HFFc6 (cell line): Measurements from ENCODE around the gene ITSN1. TPM values are rescaled to one million over a fixed set of nuclear protein-coding genes. Genes with fewer than 3 reads are reported as not detected.

Experiments
- DNase-seq: peaks from one replicate; pipeline ENCODE4 v3.0.0-alpha.2; 2018
- H3K27ac Mint-ChIP-seq: 2 replicates; pipeline ENCODE4 v1.8.0; 2020; ENCODE audit warnings: mild to moderate bottlenecking, mixed read lengths
- H3K27me3 Mint-ChIP-seq: 2 replicates; pipeline ENCODE4 v1.8.0; 2021; ENCODE audit warnings: mild to moderate bottlenecking, moderate library complexity, mixed read lengths; ENCODE audit not compliant: insufficient read depth
- H3K36me3 Mint-ChIP-seq: 2 replicates; pipeline ENCODE4 v1.8.0; 2021; ENCODE audit warnings: low read depth, mixed read lengths
- H3K4me1 Mint-ChIP-seq: 2 replicates; pipeline ENCODE4 v1.8.0; 2020; ENCODE audit warnings: low read depth, mixed read lengths
- H3K4me3 Mint-ChIP-seq: 2 replicates; pipeline ENCODE4 v1.8.0; 2020; ENCODE audit warnings: mild to moderate bottlenecking, moderate library complexity, mixed read lengths
- H3K9me3 Mint-ChIP-seq: 2 replicates; pipeline ENCODE4 v1.8.0; 2020; ENCODE audit warnings: mild to moderate bottlenecking, mixed read lengths
- CTCF ChIP-seq: fragments of 200-600 bp; sonication (generic); IDR thresholded peaks from 2 replicates; pipeline ENCODE4 v1.5.0; 2021; ENCODE audit warnings: antibody characterized with exemption, mild to moderate bottlenecking
- total RNA-seq, 6 experiments: library from RNA; stranded (reverse); fragmentation: NEBNext Ultra II Directional; extraction: Animal tissue kit (Norgen Biotek cat#: 25700); gene quantifications; 2 replicates in 1 of 6; 3 replicates in 5 of 6; pipeline ENCODE4 v1.2.3, GENCODE V29; 2021

Gene ITSN1
- total RNA-seq, 6 experiments from 2014 or later = 47.7 to 54.8 (median 54.0) TPM

GRCh38 chr21:33938381-33938780 lies 296.1 kb downstream of the ITSN1 start:
- Mint-ChIP-seq H3K27me3 (no peaks in the 10 kb centered on the region), H3K9me3 (no peaks in the 10 kb centered on the region), H3K4me1 (peaks cover 15% of the 10 kb centered on the region), H3K36me3 (no peaks in the 10 kb centered on the region), H3K27ac (no peak overlapping the region), H3K4me3 (no peak overlapping the region)
- TF ChIP-seq CTCF = no peak
- DNase-seq = no peak

- H3K36me3 Mint-ChIP-seq = peaks cover 2% of the 10 kb centered on the region; the same call in 1 of the 2 replicates
- H3K27me3 Mint-ChIP-seq = no peaks in the 10 kb centered on the region
- H3K27ac Mint-ChIP-seq = peak overlapping the region; percentile 88; the same call in 1 of the 2 replicates
- DNase-seq = no peak
- TF ChIP-seq CTCF = no peak
- peaks cover 15% of the 10 kb centered on the region for H3K4me1 Mint-ChIP-seq
- no peak overlapping the region for H3K4me3 Mint-ChIP-seq
- H3K9me3 Mint-ChIP-seq = no peaks in the 10 kb centered on the region
Measured at GRCh38 chr21:33939226-33939625, 296.9 kb downstream of the ITSN1 start.

- Mint-ChIP-seq H3K27ac (peak overlapping the region; percentile 88), H3K27me3 (no peaks in the 10 kb centered on the region), H3K9me3 (no peaks in the 10 kb centered on the region), H3K36me3 (peaks cover 10% of the 10 kb centered on the region; the same call in 1 of the 2 replicates), H3K4me1 (peaks cover 15% of the 10 kb centered on the region), H3K4me3 (peak overlapping the region; percentile 45; the same call in 1 of the 2 replicates)
- DNase-seq = peak; percentile 83
- TF ChIP-seq CTCF = no peak
Measured at GRCh38 chr21:33940164-33940880, 298.0 kb downstream of the ITSN1 start.

- Mint-ChIP-seq H3K27ac (peak overlapping the region; percentile 88), H3K4me3 (peak overlapping the region; percentile 45; the same call in 1 of the 2 replicates)
- DNase-seq = peak; percentile 37
Measured at GRCh38 chr21:33940881-33941245, 298.6 kb downstream of the ITSN1 start.

GRCh38 chr21:33942426-33942825 lies 300.1 kb downstream of the ITSN1 start:
- peaks cover 10% of the 10 kb centered on the region; the same call in 1 of the 2 replicates for H3K36me3 Mint-ChIP-seq
- peaks cover 25% of the 10 kb centered on the region for H3K4me1 Mint-ChIP-seq
- H3K27me3 Mint-ChIP-seq = no peaks in the 10 kb centered on the region
- H3K27ac Mint-ChIP-seq = no peak overlapping the region
- H3K4me3 Mint-ChIP-seq = no peak overlapping the region
- no peak for TF ChIP-seq CTCF
- H3K9me3 Mint-ChIP-seq = no peaks in the 10 kb centered on the region
- no peak for DNase-seq

More at GRCh38 chr21:33940881-33941245, 298.6 kb downstream of the ITSN1 start:
- peaks cover 15% of the 10 kb centered on the region for H3K4me1 Mint-ChIP-seq
- H3K9me3 Mint-ChIP-seq = no peaks in the 10 kb centered on the region
- no peak for TF ChIP-seq CTCF
- H3K36me3 Mint-ChIP-seq = peaks cover 10% of the 10 kb centered on the region; the same call in 1 of the 2 replicates
- no peaks in the 10 kb centered on the region for H3K27me3 Mint-ChIP-seq
